ENCODE data around the gene TDRD12.

DNA sequence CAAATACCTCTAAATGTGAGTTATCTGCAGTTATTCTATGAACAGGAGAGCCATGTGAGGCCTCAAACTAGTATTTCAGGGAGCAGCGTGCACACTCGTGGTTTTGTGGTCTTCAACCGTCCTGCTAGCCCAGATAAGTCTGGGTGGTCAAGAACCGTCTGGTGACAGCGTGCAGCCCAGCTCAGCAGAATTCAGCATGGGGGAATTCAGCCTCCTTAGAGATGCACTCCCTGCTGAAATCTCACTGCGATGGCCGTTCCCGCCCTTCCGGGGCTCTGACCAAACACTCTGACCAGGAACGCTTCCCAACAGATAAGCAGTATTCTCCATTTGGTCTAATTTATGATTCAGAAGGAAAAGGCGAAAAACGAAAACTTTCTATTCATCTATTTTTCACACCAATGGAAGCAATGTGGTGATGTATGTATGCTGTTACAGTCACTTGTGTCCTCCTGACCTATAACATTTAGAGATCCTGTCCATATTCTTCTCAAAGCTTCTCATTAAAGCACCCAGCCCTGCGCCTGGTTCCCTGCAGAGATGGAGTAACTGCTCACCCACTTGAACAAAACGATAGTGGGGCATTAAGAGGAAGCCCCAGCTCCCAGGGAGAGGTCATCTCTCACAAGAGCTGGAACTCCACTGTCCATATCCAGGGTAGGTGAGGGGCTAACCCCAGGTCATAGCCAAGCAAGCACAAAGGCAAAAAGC is 47.5 kb upstream of the TDRD12 start:
- TF ChIP-seq, protein P1, sequence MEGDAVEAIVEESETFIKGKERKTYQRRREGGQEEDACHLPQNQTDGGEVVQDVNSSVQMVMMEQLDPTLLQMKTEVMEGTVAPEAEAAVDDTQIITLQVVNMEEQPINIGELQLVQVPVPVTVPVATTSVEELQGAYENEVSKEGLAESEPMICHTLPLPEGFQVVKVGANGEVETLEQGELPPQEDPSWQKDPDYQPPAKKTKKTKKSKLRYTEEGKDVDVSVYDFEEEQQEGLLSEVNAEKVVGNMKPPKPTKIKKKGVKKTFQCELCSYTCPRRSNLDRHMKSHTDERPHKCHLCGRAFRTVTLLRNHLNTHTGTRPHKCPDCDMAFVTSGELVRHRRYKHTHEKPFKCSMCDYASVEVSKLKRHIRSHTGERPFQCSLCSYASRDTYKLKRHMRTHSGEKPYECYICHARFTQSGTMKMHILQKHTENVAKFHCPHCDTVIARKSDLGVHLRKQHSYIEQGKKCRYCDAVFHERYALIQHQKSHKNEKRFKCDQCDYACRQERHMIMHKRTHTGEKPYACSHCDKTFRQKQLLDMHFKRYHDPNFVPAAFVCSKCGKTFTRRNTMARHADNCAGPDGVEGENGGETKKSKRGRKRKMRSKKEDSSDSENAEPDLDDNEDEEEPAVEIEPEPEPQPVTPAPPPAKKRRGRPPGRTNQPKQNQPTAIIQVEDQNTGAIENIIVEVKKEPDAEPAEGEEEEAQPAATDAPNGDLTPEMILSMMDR (IDR thresholded peaks at IDR 0.05), result no peak
- TF ChIP-seq POLR2A (IDR thresholded peaks at IDR 0.05), result no peak

Measured in body of pancreas (tissue), 4 donors.